Keratinocyte (primary cell): ENCODE results near the gene STMN3. TPM values are rescaled to one million over a fixed set of nuclear protein-coding genes. Genes with fewer than 3 reads are reported as not detected.
A peak's percentile ranks its signal among the peaks of the same experiment; 100 is the strongest.

Source experiments
- DNase-seq: peaks from one replicate; pipeline ENCODE4 v3.0.0-alpha.2; 2011; ENCODE audit warnings: low read depth, missing footprints, low spot score
- FAIRE-seq: peaks from 2 replicates; lab custom pipeline; 2011; peaks lifted over from hg19 to GRCh38; lab: Jason Lieb, UNC
- H2AFZ ChIP-seq: 2 replicates; pipeline ENCODE4 v1.6.0; 2012; ENCODE audit warnings: low read length, control low read depth, inconsistent platforms; ENCODE audit not compliant: control insufficient read depth
- H3K27ac ChIP-seq: 2 replicates; pipeline ENCODE4 v1.5.1; 2011; ENCODE audit warnings: low read length; ENCODE audit not compliant: control insufficient read depth, insufficient read depth
- H3K27me3 ChIP-seq: 3 replicates; pipeline ENCODE4 v1.6.0; 2011; ENCODE audit warnings: low read length; ENCODE audit not compliant: control insufficient read depth, insufficient read depth; ENCODE audit errors: extremely low read depth
- H3K36me3 ChIP-seq, 2 experiments: 2 replicates in 1 of 2; 3 replicates in 1 of 2; pipeline ENCODE4 v1.5.1; 2011; ENCODE audit warnings: low read length in 2 of 2, mild to moderate bottlenecking in 1 of 2; ENCODE audit not compliant: control insufficient read depth in 2 of 2, insufficient read depth in 2 of 2; ENCODE audit errors: extremely low read depth in 1 of 2
- H3K4me1 ChIP-seq: 3 replicates; pipeline ENCODE4 v1.5.1; 2011; ENCODE audit warnings: low read length; ENCODE audit not compliant: control insufficient read depth, insufficient read depth; ENCODE audit errors: extremely low read depth
- H3K4me2 ChIP-seq: 3 replicates; pipeline ENCODE4 v1.6.0; 2011; ENCODE audit warnings: low read depth, low read length; ENCODE audit not compliant: control insufficient read depth, insufficient read depth; ENCODE audit errors: extremely low read depth
- H3K4me3 ChIP-seq, 3 experiments: fragments of 200-600 bp in 1 of 3; sonication (generic) in 1 of 3; 2 replicates in 2 of 3; 3 replicates in 1 of 3; pipeline ENCODE4 v1.5.1; 2011 to 2016; ENCODE audit warnings: low read length in 3 of 3, mild to moderate bottlenecking in 3 of 3, control low read depth in 2 of 3, inconsistent platforms in 1 of 3, low read depth in 1 of 3, mixed read lengths in 1 of 3, mixed run types in 1 of 3, moderate library complexity in 1 of 3; ENCODE audit not compliant: control insufficient read depth in 2 of 3, insufficient read depth in 2 of 3; ENCODE audit errors: extremely low read depth in 1 of 3
- H3K79me2 ChIP-seq: 2 replicates; pipeline ENCODE4 v1.6.0; 2012; ENCODE audit warnings: low read length; ENCODE audit not compliant: control insufficient read depth, insufficient read depth
- H3K9ac ChIP-seq: 3 replicates; pipeline ENCODE4 v1.6.0; 2011; ENCODE audit warnings: low read length; ENCODE audit not compliant: control insufficient read depth, insufficient read depth; ENCODE audit errors: extremely low read depth
- H3K9me1 ChIP-seq: 3 replicates; pipeline ENCODE4 v1.6.0; 2011; ENCODE audit warnings: low read length; ENCODE audit not compliant: control insufficient read depth, insufficient read depth; ENCODE audit errors: extremely low read depth
- H3K9me3 ChIP-seq: 2 replicates; pipeline ENCODE4 v1.5.1; 2012; ENCODE audit warnings: low read depth, low read length; ENCODE audit not compliant: control insufficient read depth
- H4K20me1 ChIP-seq: 3 replicates; pipeline ENCODE4 v1.6.0; 2011; ENCODE audit warnings: low read length; ENCODE audit not compliant: control insufficient read depth, insufficient read depth; ENCODE audit errors: extremely low read depth
- CTCF ChIP-seq, 3 experiments: IDR thresholded peaks in 1 of 3; conservative IDR thresholded peaks in 1 of 3; optimal IDR thresholded peaks in 1 of 3; 2 replicates in 2 of 3; 3 replicates in 1 of 3; pipeline versions ENCODE3 to v1.5.1; 2011; ENCODE audit warnings: low read length in 3 of 3, mild to moderate bottlenecking in 3 of 3, moderate library complexity in 2 of 3, control low read depth in 1 of 3, inconsistent platforms in 1 of 3; ENCODE audit not compliant: insufficient read depth in 2 of 3; ENCODE audit errors: extremely low read depth in 1 of 3
- EZH2 ChIP-seq: IDR thresholded peaks from one replicate; pipeline ENCODE4 v1.6.1; 2012; ENCODE audit warnings: inconsistent platforms, mild to moderate bottlenecking, low read length, moderate library complexity
- dilution Hi-C: fragments of 300-500 bp; cut with MboI; formaldehyde crosslinking; loops from one replicate; pipeline ENCODE4 v1.7.0; 2020; ENCODE audit warnings: low sequenced_read_pairs; ENCODE audit not compliant: extremely low pct_ligation_motif_present
- polyA plus RNA-seq, 5 experiments: library from polyadenylated mRNA; depleted of rRNA in 3 of 5; stranded (reverse) in 3 of 5; stranded (forward) in 1 of 5; unstranded in 1 of 5; fragments of >200 nt; gene quantifications; 1 replicate in 1 of 5; 2 replicates in 3 of 5; 3 replicates in 1 of 5; pipeline versions ENCODE4 v1.2.1 to v1.2.3, GENCODE V29; 2011 to 2012; ENCODE audit warnings: missing spikeins in 2 of 5, low read depth in 1 of 5, low replicate concordance in 1 of 5

Gene STMN3
- polyA plus RNA-seq, 1 donor (not counting 4 experiments of a cell fraction or from before 2014, with no cell fraction given) = 12.0 TPM

GRCh38 chr20:63686492-63687321 is 33.5 kb upstream of the STMN3 start:
- TF ChIP-seq CTCF (optimal IDR thresholded peaks at IDR 0.05 in 1 of 3, IDR thresholded peaks at IDR 0.05 in 1 of 3, conservative IDR thresholded peaks at IDR 0.05 in 1 of 3; ENCODE audit: extremely low read depth in 1 of 3, insufficient read depth in 2 of 3, low read length in 3 of 3) = no peak
- no peaks in the 10 kb centered on the region for H3K27me3 ChIP-seq
- H3K36me3 ChIP-seq = peaks cover 0 to 5% of the 10 kb centered on the region in 2 experiments
- DNase-seq (no peak), FAIRE-seq (peak; percentile 26)
- H3K79me2 ChIP-seq = no peaks in the 10 kb centered on the region
- H3K4me3 ChIP-seq = no peak overlapping the region
- H4K20me1 ChIP-seq = no peaks in the 10 kb centered on the region
- no peak overlapping the region for H3K27ac ChIP-seq
- no peak overlapping the region for H2AFZ ChIP-seq
- H3K9me1 ChIP-seq = no peaks in the 10 kb centered on the region
- H3K9ac ChIP-seq = no peak overlapping the region
- no peaks in the 10 kb centered on the region for H3K9me3 ChIP-seq
- dilution Hi-C loops = no loop called here
- no peak overlapping the region for H3K4me2 ChIP-seq
- peaks cover 36% of the 10 kb centered on the region for H3K4me1 ChIP-seq

- FAIRE-seq = no peak
Observed at GRCh38 chr20:63686094-63686491, 32.9 kb upstream of the STMN3 start.

More at GRCh38 chr20:63686094-63686491, 32.9 kb upstream of the STMN3 start:
- no peaks in the 10 kb centered on the region for H4K20me1 ChIP-seq
- H3K9me3 ChIP-seq = no peaks in the 10 kb centered on the region
- no peak for DNase-seq
- H2AFZ ChIP-seq = no peak overlapping the region
- H3K4me2 ChIP-seq = no peak overlapping the region
- H3K36me3 ChIP-seq = peaks cover 0 to 5% of the 10 kb centered on the region in 2 experiments
- H3K4me3 ChIP-seq = no peak overlapping the region
- peaks cover 33% of the 10 kb centered on the region for H3K4me1 ChIP-seq
- no peak for TF ChIP-seq CTCF (optimal IDR thresholded peaks at IDR 0.05 in 1 of 3, IDR thresholded peaks at IDR 0.05 in 1 of 3, conservative IDR thresholded peaks at IDR 0.05 in 1 of 3; ENCODE audit: extremely low read depth in 1 of 3, insufficient read depth in 2 of 3, low read length in 3 of 3)
- no peak for TF ChIP-seq EZH2
- no peaks in the 10 kb centered on the region for H3K9me1 ChIP-seq
- no peaks in the 10 kb centered on the region for H3K27me3 ChIP-seq
- no peaks in the 10 kb centered on the region for H3K79me2 ChIP-seq
- no peak overlapping the region for H3K27ac ChIP-seq
- dilution Hi-C loops = no loop called here
- no peak overlapping the region for H3K9ac ChIP-seq
